Embryonic facial prominence (tissue), 1 donor: ENCODE data around the gene ADAT3.

Experiments used
- DNase-seq: peaks from one replicate; pipeline ENCODE4 v3.0.0-alpha.2; 2016; ENCODE audit errors: extremely low spot score

Gene ADAT3

DNA sequence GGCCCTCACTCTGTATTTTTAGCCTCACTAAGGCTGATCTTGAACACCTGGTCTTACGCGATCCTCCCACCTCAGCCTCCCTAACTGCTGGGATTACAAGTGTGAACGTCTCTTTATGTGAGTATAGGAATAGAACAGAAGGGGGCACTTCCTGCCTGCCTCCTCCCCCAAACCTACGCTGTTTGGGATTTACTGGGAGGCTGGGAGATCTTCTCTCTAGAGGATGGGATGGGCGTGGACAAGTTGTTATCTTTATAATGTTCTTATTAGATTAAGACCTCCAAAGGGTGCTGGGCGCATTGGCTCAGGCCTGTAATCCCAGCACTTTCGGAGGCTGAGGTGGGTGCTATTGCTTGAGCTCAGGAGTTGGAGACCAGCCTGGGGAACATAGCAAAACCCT, 32.9 kb downstream of the ADAT3 start:
- DNase-seq: no peak

DNA sequence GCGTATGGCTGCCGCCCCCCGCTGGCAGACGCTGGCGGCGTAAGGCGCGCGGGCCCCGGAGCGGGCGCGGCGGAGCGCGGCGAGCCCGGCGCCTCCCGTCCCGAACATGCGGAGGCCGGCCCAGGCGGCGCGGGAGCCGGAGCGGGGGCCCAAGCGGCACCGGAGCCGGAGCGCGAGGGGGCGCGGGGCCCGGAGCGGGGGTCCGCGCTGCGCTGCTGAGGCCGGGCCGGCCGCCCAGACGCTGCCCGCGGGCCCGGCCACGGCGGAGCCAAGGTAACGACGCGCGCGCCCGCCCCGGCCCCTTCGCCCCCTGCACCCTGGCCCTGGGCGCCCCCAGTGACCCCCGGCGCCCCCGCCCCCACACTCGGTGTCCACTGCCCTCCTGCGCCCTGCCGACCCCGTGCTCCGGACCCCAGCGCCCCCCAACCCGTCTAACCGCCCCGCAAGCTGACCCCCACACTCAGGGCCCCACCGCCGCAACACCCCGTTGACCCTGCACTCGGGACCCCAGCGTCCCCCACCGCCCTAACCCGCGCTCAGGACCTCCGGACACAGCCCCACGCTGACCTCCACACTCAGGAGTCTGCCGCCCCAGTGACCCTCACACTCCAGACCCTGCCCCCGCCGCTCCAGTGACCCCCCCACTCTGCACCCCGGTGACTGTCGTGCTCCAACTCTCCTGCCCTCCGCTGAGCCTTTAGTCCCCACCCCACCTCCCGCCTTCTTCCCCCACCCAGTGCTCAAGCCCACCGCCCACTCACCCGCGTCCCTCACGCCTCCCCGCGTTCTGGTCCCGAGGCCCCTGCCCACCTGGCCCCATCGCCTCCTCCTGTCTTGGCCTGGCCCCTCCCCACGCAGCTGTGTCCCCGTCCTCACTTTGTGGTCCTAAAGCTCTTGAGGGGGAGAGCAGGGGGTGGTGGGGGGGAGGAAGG, 36.2 kb downstream of the ADAT3 start, which contains the start of gene CSNK1G2:
Gene CSNK1G2, plus strand, starts transcription at position 27 of the 932 bp plus-strand sequence. CDS start 28,601 bp downstream, outside the sequence.
- no peak for DNase-seq

DNA sequence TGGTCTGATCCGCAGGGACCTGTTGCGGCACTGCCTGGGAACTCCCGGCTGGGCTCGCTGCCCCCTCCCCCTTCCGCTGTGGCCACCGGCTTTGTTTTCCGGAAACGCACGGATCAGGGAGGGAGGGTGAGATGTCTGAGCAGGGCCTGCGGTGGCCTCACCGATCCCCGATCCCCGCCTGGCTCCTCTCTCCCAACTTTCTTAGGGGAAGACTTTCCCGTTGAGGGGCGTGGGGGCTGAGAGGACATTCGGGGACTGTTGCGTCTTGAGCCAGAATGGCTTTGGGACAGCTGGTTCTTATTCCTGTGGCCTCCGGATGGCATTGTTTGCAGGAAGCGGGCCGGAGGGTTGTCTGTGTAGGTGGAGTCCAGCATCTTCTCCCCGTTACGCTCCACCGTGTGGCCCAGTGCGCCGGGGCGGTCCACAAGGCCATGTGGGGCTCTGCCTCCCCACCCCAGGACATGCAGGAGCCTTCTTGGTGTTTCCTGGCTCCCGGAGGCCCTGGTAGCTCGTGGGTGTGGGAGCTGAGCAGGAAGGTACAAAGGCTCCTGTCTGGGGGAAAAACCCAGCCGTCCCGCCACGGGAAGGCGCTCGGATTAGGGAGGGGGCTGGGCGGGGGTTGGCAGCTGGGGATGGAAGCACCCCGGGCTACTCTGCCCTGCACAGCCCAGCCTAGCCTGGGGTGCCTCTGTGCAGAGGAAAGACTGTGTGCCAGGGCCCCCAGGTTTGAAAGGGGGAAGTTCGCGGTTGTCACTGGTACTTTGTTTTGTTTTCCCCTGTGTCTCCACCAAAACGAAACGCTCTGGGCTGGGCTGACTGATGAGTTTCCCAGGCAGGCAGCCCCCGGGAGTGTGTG, 37.1 kb downstream of the ADAT3 start:
- no peak for DNase-seq

DNA sequence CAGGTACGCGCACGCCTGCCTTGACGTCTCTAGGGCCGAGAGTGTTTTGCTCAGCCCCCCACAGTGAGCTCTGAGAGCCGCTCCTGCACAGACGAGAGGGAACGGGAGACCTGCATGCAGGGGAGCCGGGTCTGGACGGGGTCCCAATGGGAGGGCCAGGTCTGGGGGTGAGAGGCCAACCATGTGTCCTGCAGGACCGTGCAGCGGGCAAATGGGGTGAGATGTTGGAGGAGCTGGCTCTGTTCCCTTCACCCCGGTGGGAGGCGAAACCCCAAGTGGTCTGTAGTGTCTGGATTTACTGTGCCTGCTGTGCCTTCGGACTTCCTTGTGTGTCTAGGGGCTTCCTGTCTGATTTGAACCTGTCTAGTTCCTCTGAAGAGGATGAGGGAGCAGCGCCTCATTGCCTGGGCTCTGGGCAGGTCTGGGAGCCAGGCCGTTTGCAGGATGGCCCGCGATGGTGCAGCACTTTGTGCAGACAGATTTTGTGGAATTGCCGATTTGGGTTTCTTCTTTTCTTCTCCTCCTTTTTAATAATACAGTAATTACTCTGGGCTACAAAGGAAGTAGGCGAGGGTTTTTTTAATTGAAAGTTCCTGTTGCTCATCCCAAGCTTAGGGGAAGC, 37.8 kb downstream of the ADAT3 start:
- no peak for DNase-seq

DNA sequence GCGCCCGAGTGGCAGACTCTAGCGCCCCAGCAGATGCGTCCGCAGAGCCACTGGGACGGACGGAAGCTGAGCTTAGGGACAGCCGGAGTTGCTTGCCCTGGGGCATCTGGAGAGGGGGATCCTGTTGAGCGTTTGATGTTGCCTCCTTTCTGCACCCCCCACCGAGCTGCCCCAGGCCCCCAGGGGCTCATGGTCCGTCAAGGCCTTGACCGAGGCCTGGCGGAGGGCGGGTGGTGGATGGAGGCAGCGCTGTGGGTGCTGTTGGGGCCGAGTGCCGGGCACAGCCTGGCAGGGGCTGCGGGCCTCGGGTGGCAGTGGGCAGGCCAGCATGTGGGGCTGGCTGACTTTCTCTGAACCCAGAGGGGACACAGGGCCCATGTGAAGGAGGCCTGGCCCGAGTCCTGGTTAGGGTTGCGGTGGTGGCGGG, 38.5 kb downstream of the ADAT3 start:
- DNase-seq: no peak

DNA sequence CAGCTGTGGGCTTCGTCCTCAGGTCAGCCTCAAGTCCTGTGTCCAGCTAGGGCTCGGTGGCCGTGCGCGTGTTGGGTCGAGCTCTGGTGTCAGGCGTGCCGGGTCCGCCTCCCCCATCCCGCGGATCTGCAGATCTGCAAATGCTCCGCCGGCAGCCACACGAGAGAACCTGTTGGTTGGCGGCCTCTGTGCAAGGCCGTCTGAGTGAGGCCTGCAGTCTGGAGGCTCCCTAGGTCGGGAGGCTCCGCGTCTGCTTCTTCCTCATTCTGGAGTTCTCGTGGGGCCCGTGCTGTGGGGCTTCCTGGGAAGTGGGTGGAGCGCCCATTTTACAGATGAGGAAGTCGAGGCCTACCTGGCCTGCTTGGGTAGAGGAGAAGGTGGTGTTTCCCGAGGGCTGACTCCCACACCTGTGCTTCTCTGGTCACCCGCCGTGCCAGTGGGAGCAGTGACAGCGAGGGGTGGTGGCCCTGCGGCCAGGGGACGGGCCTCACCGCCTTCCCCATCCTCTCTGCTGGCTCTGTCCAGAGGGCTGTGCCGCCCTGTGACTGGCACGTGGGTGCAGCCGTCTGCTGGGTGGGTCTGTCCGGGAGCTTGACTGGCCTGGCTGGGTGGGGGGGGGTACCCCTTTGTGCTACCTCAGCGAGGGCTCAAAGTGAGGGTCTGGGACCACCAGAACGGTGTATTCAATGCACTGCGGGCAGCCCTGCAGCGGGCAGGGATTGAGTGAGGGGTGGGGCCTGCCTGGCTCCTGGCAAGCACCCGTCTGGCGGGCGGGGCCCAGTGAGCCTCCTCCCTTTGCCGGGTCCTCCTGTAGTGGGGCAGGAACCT, 39.1 kb downstream of the ADAT3 start:
- DNase-seq: no peak

DNA sequence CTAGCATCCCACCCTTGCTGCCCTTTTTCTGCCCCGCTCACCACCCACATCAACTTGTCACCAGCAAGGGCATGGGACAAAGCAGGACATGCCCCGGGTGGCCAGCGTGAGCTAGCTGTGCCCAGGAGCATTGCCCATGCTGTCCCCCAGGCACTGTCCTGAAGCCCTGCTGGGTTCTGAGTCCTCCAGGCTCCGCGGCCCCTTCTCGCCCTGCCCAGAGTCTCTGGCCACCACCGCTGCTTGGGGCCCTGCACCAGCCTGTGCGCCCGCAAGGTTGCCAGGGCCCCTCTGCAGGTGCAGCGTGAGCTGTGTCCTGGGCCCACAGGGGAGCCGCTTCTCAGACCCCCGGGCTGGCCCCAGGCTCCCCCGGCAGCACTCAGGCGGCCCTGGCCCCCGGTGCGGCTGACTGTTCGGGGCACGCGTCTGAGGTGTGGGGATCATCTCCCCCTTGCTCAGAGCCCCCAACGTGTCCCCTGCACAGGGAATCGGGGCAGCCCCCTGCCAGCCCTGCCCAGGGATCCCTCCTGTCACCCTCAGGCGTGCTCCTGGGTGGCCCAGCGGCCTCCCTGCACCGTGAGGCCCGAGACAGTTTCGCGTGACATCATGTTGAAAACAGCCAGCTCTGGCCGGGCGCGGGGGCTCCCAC, 39.8 kb downstream of the ADAT3 start:
- no peak for DNase-seq

DNA sequence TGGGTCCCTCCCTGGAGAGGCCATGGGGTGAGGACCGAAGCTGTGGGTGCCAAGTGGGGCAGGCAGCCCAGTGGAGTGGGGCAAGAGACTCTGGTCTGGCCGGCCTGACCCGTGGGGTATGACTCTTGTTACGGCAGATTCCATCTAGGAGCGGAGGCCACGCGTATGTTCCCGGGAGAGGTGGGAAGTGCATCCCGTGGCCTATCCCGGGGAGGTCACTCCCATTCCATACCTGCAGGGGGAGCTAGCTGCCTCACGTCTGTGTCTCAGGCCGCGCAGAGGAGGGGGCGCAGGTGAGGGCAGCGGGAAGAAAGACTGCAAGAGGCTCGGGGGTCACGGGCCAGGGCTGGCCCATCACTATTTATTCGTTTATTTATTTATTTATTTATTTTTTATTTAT, 40.7 kb downstream of the ADAT3 start:
- no peak for DNase-seq

DNA sequence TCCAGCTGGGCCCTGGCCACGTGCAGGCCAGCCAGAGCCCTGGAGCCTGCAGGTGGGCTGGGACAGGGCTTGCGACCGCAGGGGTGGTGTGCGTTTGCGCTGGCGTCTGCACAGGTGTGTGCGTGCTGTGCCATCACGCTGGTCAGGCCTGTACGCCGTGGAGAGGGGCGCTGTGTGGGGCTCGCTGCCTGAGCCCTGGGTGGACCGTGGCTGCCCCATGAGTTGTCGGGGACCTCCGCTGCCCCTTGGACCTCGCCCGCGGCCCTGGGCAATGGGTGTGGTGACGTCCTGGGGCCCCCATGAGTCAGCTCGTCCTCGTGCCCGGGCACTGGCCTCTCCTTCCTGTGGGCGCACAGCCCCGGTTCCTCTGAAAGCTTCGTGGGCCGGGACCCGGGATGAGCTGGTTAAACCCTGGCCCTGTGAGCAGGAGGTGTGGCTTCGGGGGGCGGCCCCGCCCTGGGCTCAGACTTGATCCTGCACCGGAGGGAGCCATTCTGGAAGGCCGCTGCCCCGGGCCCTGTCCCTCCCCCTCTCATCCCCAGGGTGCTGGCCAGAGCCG, 42.5 kb downstream of the ADAT3 start:
- DNase-seq: no peak

DNA sequence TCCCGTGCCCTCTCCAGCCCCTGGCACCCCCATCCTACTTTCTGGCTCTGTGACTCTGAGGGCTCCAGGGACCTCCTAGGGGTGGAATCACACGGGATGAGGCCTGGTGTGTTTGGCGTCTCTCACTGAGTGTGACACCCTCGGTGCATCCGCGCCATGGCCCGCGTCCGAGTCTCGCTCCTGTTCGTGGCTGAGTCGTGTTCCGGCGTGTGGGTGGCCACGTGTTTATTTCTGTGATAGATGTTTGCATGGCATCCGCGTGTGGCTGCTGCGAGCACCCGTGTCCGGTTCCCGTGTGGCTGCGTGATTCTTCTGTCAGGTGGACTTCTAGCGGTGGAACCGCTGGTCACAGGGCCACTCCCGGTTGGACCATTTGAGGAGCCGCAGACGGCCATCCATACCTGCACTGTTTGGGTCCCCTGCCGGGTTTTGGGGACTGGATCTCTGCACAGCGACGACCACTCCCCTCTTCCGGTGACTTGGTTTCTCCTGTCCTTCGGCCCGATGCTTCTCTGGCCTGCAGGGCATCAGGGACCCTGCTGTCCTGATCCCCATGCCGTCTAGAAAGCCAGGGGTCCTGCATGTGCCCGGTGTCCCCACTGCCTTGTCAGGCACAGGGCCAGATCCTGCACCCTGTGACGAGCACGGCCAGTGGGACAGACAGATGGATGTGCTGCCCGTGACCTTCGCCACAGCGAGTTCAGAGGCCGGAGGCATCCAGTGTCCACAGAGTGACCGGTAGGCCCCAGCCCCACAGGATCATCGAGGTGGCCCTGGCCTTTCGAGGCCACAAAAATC, 44.3 kb downstream of the ADAT3 start:
- no peak for DNase-seq

DNA sequence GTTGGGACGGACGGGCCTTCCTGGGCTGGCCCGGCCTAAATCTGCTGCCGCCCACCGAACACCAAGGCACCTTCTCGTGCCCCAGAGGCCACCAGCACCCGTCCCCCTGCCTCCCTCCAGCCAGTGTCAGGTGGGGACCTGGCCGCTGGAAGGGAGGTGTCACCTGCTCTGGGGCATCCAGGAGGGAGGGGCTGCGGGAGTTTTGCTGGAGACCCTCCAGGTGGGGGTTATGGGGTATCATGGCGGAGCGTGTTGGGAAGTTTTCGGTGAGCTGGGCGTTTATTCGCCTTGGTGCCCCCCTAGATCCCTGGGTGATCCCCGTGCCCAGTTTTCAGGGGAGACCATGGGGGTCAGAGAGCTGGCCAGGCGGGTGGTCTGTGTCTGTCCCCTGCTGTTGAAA, 45.4 kb downstream of the ADAT3 start:
- DNase-seq: no peak

DNA sequence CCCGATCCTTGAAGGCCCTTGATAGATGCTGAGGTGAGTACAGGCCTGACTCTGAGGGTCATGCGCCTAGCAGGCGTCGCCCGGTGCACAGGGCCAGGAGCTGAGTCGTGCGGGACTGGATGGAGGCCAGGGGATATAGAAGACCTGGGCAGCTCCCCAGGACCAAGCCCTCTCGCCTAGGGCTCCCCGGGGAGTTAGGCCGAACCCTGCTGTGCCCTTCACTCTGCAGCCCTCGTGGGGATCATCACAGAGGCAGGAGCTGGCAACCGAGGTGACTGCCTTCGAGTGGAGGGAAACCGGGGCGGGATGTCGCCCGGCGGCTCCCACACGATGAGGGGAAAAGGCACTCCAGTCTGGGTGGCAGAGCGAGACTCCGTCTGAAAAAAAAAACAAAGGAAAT, 47.4 kb downstream of the ADAT3 start:
- no peak for DNase-seq

DNA sequence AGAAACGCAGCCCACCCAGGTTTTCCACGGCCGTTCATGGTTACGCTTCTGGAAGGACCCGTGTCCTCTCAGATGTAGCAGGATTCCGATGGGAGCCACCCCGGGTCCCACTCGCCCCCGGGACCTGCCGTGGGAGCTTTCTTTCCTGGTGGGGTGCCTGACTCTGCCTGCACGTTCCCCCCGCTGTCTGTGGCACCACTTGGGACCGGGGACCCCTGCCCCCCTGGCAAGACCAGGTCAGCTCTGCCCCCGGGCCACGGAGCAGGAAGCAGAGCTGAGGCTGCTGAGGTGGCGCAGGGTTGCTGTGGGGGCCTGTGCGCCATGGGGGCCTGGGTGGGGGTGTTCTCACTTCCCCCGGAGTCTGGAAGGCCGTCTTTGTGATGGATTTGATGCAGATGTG, 47.8 kb downstream of the ADAT3 start:
- no peak for DNase-seq

DNA sequence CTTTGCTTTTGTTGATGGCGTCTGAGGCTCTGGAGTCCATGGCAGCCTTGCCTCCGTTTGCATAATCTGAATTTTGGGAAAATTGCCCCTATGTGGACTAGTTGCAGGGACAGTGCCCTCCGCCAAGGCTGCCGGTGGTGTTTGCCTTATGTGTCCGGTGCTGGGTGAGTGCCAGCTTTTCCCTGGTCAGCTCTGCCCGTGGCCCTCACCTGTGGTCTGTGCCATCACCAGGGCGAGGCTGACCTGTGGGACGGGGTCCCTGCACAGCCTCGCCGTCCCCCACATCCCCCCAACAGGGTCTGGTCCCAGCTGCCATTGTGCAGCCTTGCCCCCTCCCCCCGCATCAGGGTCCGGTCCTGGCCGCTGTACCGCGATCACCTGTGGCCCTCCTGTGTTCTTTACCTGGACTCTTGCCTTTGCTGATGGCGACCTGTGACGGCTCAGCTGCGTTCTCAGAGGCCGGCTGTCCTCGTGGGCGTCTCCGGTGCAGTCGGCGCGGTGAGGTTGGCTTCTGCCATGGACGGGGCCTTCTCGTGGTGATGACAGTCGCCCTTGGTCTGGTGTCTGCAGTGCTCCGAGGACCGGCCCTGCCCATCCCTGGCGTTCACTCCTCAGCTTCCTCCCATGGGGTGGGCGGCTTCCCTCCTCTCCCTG, 48.4 kb downstream of the ADAT3 start:
- no peak for DNase-seq

DNA sequence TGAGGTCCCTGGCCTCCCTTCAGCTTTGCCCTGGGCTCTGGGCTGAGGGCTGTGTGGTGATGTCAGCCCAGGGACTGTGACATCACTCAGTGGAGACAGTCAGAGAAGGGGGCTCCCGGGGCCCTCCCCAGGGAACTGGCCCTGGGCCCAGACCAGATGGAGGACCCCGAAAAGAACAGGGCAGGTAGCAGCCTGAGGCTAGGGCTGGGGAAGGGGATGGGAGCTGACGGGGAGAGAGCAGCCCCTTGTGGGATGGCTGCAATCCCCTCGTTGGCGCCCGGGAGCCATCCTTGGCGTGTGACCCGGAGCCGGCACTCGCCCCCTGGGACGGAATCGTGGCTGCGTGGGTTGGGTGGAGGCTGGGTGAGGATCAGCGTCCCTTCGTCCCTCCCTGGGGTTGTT, 49.3 kb downstream of the ADAT3 start:
- no peak for DNase-seq

DNA sequence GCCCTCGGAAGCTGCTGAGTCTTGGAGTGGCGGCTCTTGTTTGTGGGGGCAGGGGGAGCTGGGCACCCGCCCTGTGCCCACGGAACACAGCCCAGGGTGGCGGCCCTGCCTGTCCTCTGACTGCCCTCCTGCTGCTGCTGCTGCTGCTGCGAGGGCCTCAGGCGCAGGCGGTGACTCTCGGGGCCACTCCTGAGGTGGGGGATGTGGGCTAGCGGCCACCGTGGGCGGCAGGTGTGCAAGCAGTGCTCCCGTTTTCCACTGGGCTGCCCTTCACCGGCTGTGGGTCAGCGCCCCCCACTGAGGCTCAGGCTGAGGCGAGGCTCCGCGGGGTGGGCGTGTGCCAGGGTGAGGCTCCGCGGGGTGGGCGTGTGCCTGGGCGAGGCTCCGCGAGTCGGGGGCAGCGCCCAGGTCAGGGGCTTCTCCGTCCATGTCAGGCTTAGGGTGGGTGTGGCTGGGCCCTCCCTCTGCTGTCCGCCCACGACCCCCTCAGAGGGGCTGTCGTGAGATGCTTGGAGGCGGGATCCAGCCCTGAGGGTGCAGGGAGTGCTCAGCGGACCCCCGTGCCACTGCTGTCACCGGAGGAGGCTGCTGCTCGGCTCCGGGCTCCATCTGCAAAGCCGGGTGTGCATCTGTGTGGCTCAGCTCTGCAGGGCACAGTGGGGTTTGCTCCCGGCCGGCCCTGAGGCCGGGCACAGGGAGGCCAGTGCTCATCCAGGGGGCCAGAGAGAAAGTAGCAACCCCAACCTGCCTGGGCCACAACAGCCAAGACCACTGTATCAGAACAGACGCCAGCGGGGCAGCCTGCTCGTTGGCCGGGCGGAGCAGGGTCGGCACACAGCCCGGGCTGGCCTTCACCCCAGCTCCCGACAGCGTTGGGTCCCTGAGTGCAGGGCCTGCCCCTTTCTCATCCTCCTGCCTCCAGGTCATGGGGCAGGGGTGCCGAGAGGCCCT, 50.2 kb downstream of the ADAT3 start:
- DNase-seq: no peak

DNA sequence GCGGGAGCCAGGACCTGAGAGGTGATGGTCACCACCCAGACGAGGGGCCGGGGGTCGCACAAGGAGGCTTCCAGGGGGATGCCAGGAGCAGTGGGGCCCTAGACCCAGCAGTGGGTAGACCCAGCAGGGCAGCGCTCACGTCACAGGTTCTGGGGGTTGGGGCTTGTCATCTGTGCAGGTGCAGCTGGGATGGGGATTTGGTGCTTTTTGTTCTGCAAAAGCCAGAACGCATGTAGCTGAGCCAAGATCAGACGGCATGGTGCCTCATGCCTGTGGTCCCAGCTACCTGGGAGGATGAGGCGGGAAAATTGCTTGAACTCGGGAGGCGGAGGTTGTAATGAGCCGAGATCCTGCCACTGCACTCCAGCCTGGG, 50.9 kb downstream of the ADAT3 start:
- no peak for DNase-seq

DNA sequence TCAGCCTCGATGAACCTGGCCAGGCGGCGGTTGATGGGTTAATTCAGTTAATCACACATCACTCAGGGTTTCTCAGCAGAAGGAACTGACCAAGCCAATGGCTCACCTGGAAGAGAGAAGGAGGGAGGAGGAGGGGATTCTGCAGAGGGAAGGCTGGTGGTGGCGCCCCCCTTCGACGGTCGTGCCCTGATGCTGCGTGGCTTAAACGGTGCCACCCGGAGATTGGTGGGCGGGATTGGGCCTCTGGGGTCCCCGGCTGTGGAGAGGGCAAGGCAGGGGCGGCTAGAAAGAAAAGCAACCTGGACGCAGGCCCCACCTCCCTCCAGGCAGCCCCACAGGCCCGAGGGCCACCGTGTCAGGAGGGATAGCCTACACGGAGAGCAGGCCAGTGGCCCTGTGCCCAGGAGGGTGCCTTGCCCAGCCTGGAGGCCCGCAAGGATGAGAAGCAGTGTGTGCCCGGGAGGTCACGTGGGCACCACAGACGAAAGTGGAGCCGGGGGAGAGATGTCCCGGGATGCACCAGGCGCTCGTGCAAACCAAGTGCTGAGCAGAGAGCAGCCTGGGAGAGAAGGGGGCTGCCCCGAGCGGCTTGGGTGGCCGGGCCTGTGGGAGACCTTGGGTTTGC, 51.8 kb downstream of the ADAT3 start:
- no peak for DNase-seq
